HCT116 (cell line): ENCODE measurements around the gene NUF2. TPM values are rescaled to one million over a fixed set of nuclear protein-coding genes. Genes with fewer than 3 reads are reported as not detected.

Experiments used
- ATAC-seq: fragments of 200-7000 bp; cut with Tn5 transposase; 2 replicates; pipeline ENCODE4 v1.9.1; 2020; ENCODE audit warnings: mild to moderate bottlenecking, moderate library complexity
- BruUV-seq: library from RNA; stranded (reverse); fragments of 400-500 nt; replicated peaks from 2 replicates; lab custom pipeline; 2021; lab: Mats Ljungman, UMichigan
- CTCF ChIA-PET: fragments of 300-600 bp; sonication (Branson Sonifier 250); formaldehyde crosslinking; loops from one replicate; lab custom pipeline; 2021; ENCODE audit warnings: antibody characterized with exemption; lab: Charles Lee
- POLR2A ChIA-PET: fragments of 300-600, 350-600 bp; sonication (Branson Sonifier 250); formaldehyde crosslinking; loops from one replicate; lab custom pipeline; 2021; ENCODE audit warnings: antibody characterized with exemption; lab: Charles Lee
- RAD21 ChIA-PET, 2 experiments: fragments of 300-600 bp; sonication (Branson Sonifier 250); formaldehyde crosslinking; loops; one replicate each; lab custom pipeline; 2023; ENCODE audit warnings: low total read pairs in 2 of 2; ENCODE audit not compliant: uncharacterized antibody in 2 of 2, unreplicated experiment in 2 of 2, low non-redundant PET in 1 of 2; lab: Charles Lee
- DNase-seq: peaks from one replicate; pipeline ENCODE4 v3.0.0-alpha.2; 2010; ENCODE audit warnings: low read depth, low spot score
- H2AFZ ChIP-seq: fragments of 200-600 bp; shearing (Covaris generic), sonication (generic); 2 replicates; pipeline ENCODE4 v1.6.1; 2017; ENCODE audit warnings: low read depth, mixed run types, mixed read lengths, antibody characterized with exemption, low read length; ENCODE audit not compliant: poor library complexity, severe bottlenecking
- H3K27ac ChIP-seq: 2 replicates; pipeline ENCODE4 v1.5.1; 2012; ENCODE audit warnings: low read depth, low read length
- H3K27me3 ChIP-seq: fragments of 200-600 bp; sonication (generic); 2 replicates; pipeline ENCODE4 v1.6.1; 2016; ENCODE audit warnings: mixed run types, low read length, mixed read lengths; ENCODE audit not compliant: insufficient read depth
- H3K36me3 ChIP-seq, 2 experiments: fragments of 200-500 bp in 1 of 2; fragments of 200-600 bp in 1 of 2; sonication (Bioruptor generic) in 1 of 2; sonication (generic) in 1 of 2; 2 replicates each; pipeline versions ENCODE4 v1.5.1 to v1.6.1; 2014 to 2016; ENCODE audit warnings: low read length in 2 of 2, inconsistent platforms in 1 of 2, mixed read lengths in 1 of 2, mixed run types in 1 of 2; ENCODE audit not compliant: insufficient read depth in 2 of 2, control insufficient read depth in 1 of 2
- H3K4me1 ChIP-seq, 2 experiments: fragments of 200-600 bp in 1 of 2; sonication (generic) in 1 of 2; 2 replicates each; pipeline versions ENCODE4 v1.5.1 to v1.6.1; 2012 to 2017; ENCODE audit warnings: low read length in 2 of 2, inconsistent platforms in 1 of 2, mild to moderate bottlenecking in 1 of 2, mixed read lengths in 1 of 2, mixed run types in 1 of 2, moderate library complexity in 1 of 2; ENCODE audit not compliant: insufficient read depth in 2 of 2, control insufficient read depth in 1 of 2
- H3K4me2 ChIP-seq: fragments of 200-600 bp; sonication (generic); 2 replicates; pipeline ENCODE4 v1.6.1; 2017; ENCODE audit warnings: mixed run types, low read length, mixed read lengths
- H3K4me3 ChIP-seq, 2 experiments: fragments of 200-600 bp in 1 of 2; sonication (generic) in 1 of 2; replicated peaks in 1 of 2; 2 replicates each; pipeline ENCODE4 v1.5.1; 2011 to 2016; ENCODE audit warnings: low read length in 2 of 2, control low read depth in 1 of 2, low read depth in 1 of 2, mild to moderate bottlenecking in 1 of 2, mixed read lengths in 1 of 2, mixed run types in 1 of 2
- H3K79me2 ChIP-seq: fragments of 200-600 bp; sonication (generic); 2 replicates; pipeline ENCODE4 v1.6.1; 2017; ENCODE audit warnings: mild to moderate bottlenecking, mixed run types, low read length, moderate library complexity, mixed read lengths; ENCODE audit not compliant: insufficient read depth
- H3K9ac ChIP-seq: fragments of 200-600 bp; sonication (generic); 2 replicates; pipeline ENCODE4 v1.6.1; 2016; ENCODE audit warnings: low read length, mixed read lengths
- H3K9me2 ChIP-seq: fragments of 200-600 bp; sonication (generic), shearing (Covaris generic); 2 replicates; pipeline ENCODE4 v1.6.1; 2017; ENCODE audit warnings: mixed run types, mild to moderate bottlenecking, moderate library complexity; ENCODE audit not compliant: insufficient read depth
- H3K9me3 ChIP-seq, 2 experiments: fragments of 200-500 bp in 1 of 2; fragments of 200-600 bp in 1 of 2; sonication (Bioruptor generic) in 1 of 2; sonication (generic) in 1 of 2; 2 replicates each; pipeline ENCODE4 v1.6.1; 2014 to 2017; ENCODE audit warnings: low read length in 2 of 2, mixed read lengths in 2 of 2, inconsistent platforms in 1 of 2, low read depth in 1 of 2, mild to moderate bottlenecking in 1 of 2, mixed run types in 1 of 2, moderate library complexity in 1 of 2; ENCODE audit not compliant: control insufficient read depth in 1 of 2, insufficient read depth in 1 of 2
- H4K20me1 ChIP-seq: fragments of 200-600 bp; sonication (generic), shearing (Covaris generic); 2 replicates; pipeline ENCODE4 v1.6.1; 2017; ENCODE audit warnings: mixed run types, mild to moderate bottlenecking, moderate library complexity; ENCODE audit not compliant: insufficient read depth
- CBX3 ChIP-seq: IDR thresholded peaks from 2 replicates; pipeline ENCODE4 v1.6.1; 2012; ENCODE audit warnings: low read depth
- EGR1 ChIP-seq: IDR thresholded peaks from 2 replicates; pipeline ENCODE4 v1.6.1; 2012; ENCODE audit warnings: low read depth
- FOSL1 ChIP-seq: IDR thresholded peaks from 2 replicates; pipeline ENCODE4 v1.6.1; 2012; ENCODE audit warnings: low read depth
- POLR2A ChIP-seq: IDR thresholded peaks from 2 replicates; pipeline ENCODE4 v1.7.0; 2011; ENCODE audit warnings: borderline replicate concordance; ENCODE audit not compliant: insufficient read depth, insufficient read length; ENCODE audit errors: extremely low read depth
- POLR2AphosphoS5 ChIP-seq: IDR thresholded peaks from 2 replicates; pipeline ENCODE4 v1.6.1; 2011; ENCODE audit warnings: mild to moderate bottlenecking, low read depth, low read length, moderate library complexity
- SIN3A ChIP-seq: IDR thresholded peaks from 2 replicates; pipeline ENCODE4 v1.6.1; 2012; ENCODE audit warnings: low read depth
- SRF ChIP-seq: IDR thresholded peaks from 2 replicates; pipeline ENCODE4 v1.6.1; 2012; ENCODE audit warnings: low read depth
- ZFX ChIP-seq: fragments of 450-650 bp; IDR thresholded peaks from 2 replicates; pipeline ENCODE4 v1.6.1; 2017
- intact Hi-C: fragments of 100-400 bp; cut with micrococcal nuclease; formaldehyde crosslinking; loops from 2 replicates; pipeline ENCODE4 v1.10.0; 2022
- total RNA-seq: library from RNA; stranded (reverse); gene quantifications from one replicate; pipeline ENCODE4 v1.2.1, GENCODE V29; 2021; ENCODE audit not compliant: unreplicated experiment
- TF ChIP-seq, protein P1 (sequence below): IDR thresholded peaks from 2 replicates; pipeline ENCODE4 v1.6.1; 2011; ENCODE audit warnings: mild to moderate bottlenecking, low read length, moderate library complexity; ENCODE audit not compliant: insufficient replicate concordance; ENCODE audit errors: extremely low read depth
- TF ChIP-seq, protein P2 (sequence below): IDR thresholded peaks from 2 replicates; pipeline ENCODE4 v1.6.1; 2012

NUF2 gene
- total RNA-seq, 1 experiment from 2014 or later = 37.6 TPM

DNA sequence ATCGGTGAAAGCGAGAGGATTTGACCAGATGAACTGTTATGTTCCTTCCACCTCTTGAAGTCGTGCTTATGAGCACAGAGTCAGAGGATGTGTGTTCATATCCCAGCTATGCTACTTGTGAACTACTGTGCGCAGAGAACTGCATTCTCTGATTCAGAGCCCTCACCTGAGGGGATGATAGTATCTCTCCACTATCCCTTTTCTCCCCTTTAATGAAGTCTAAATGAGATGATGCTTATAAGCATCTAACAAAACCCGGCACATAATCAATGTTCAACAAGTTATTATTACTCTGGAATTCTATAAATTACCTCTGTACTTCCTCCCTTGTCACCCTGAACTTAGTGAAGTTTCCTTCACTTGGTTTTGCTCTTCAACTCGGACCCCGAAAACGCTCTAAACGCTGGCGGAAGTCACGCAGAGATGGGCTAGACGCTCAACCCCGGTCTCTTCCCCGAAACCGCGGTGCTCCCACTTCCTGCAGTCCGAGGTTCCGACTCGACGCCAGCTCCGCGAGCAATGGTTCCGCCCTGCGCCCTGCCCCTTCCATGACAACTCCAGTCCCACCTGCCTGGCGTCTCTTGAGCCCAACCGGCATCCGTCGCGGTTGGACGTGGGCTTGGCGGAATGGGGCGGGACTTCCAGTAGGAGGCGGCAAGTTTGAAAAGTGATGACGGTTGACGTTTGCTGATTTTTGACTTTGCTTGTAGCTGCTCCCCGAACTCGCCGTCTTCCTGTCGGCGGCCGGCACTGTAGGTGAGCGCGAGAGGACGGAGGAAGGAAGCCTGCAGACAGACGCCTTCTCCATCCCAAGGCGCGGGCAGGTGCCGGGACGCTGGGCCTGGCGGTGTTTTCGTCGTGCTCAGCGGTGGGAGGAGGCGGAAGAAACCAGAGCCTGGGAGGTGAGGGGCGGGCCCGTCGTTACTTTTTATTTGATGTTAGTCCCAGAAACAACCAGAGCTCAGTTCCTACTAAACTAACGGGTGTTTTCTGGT lies at the start of gene NUF2 (continued):
- TF ChIP-seq ZFX = 0 out of 2 replicates have a peak, but pooled peaks have one; percentile 49
- TF ChIP-seq POLR2AphosphoS5 = peak; percentile 92
- no peak for TF ChIP-seq FOSL1
- TF ChIP-seq, protein P1, sequence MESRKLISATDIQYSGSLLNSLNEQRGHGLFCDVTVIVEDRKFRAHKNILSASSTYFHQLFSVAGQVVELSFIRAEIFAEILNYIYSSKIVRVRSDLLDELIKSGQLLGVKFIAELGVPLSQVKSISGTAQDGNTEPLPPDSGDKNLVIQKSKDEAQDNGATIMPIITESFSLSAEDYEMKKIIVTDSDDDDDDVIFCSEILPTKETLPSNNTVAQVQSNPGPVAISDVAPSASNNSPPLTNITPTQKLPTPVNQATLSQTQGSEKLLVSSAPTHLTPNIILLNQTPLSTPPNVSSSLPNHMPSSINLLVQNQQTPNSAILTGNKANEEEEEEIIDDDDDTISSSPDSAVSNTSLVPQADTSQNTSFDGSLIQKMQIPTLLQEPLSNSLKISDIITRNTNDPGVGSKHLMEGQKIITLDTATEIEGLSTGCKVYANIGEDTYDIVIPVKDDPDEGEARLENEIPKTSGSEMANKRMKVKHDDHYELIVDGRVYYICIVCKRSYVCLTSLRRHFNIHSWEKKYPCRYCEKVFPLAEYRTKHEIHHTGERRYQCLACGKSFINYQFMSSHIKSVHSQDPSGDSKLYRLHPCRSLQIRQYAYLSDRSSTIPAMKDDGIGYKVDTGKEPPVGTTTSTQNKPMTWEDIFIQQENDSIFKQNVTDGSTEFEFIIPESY = peak; percentile 90
- peak; percentile 59 for TF ChIP-seq POLR2A
- TF ChIP-seq, all 23 proteins: peak for 14

DNA sequence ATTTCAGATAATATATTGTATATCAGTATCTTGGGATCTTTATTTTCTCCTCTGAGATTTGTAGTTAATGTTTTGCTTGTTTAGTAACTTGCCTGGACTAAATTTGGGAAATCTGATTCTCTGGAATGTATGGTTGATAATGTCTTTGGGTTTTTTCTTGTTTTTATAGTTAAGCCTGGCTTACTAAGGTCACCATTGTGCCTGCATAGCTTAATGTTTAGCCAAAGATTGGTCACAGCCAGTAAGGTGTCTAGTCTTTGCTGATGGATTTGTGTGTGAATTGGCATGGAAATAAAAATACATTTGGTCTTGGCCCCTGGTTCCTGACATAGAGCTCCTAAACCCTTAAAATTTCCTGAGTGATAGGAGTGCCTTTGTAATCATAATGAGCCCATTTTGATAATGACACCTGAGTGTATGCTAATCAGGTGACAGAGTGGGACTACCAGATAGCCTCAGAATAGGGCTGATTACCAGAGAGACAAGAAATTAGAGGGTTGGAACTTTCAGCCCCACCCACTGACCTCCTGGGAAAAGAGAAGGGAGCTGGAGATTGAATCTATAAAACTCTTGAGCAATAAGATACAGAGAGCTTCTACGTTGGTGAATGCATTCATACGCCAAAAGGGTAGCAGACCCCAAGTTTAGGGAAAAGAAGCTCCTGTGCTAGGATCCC lies 47.9 kb upstream of the NUF2 start:
- POLR2A ChIA-PET = no interaction called here
- Histone ChIP-seq H3K9ac (no peak overlapping the region), H3K4me1 (peaks cover 0 to 4% of the 10 kb centered on the region in 2 experiments; a peak in 1 of 4 replicates)
- TF ChIP-seq SIN3A (no peak), SRF (no peak), CBX3 (no peak), EGR1 (no peak)
- TF ChIP-seq, protein P2, sequence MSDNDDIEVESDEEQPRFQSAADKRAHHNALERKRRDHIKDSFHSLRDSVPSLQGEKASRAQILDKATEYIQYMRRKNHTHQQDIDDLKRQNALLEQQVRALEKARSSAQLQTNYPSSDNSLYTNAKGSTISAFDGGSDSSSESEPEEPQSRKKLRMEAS = no peak
- TF ChIP-seq, all 23 proteins: peak for 0
- ChIA-PET CTCF (no interaction called here), RAD21 (no interaction called here)
- H3K27me3 ChIP-seq = no peaks in the 10 kb centered on the region
- H3K9me2 ChIP-seq = no peaks in the 10 kb centered on the region
- no peak overlapping the region for H2AFZ ChIP-seq
- no peak overlapping the region for H3K4me3 ChIP-seq
- no peak for DNase-seq
- no peak overlapping the region for H3K27ac ChIP-seq
- intact Hi-C loops = no loop called here
- H3K36me3 ChIP-seq = no peaks in the 10 kb centered on the region
- no peaks in the 10 kb centered on the region for H3K9me3 ChIP-seq
- no peaks in the 10 kb centered on the region for H4K20me1 ChIP-seq
- no peak for ATAC-seq
- no TSS peak for BruUV-seq
- no peak overlapping the region for H3K4me2 ChIP-seq
- no peaks in the 10 kb centered on the region for H3K79me2 ChIP-seq
